ENCODE results near the gene DDX49.

DNA sequence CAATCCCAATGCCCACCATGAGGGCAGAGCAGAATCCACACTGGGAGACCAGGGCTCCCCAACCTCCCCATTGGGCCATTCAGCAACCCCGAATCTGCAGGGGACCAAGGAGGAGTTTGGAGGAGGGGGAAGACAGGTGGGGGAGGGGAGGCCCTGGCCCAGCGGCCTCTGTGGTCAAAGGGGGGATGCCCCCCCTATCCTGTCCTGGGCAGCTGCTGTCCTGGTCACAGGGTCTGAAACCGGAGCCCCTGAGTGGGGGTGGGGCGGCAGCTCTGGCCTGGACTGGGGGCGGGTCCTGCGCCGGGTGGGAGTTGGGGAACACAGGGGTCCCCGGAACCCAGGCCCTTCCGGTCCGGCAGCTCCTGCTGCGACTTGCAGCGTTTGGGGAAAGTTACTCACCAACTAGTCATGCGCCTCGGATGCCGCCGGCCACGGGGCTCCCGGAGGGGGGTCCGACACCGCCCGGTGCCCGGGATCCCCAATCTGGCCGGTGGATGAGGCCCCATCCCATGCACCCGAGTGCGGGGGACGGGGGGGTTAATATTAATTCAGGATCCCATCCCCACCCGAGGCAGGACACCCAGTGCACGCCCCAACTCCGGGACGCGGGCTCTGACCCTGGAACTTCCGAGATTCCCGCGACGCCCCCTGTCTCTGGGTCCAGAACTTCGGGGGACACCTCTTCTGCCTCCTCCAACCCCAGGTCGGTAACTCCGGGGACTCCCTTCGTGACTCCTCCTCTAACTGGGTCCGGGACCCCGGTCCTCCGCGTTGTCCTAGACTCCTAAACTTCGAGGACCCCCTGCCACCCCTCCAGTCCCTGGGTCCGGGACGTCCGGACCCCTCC is 20.6 kb downstream of the DDX49 start:
- TF ChIP-seq RHOXF2B (CRISPR knock-in tag; conservative IDR thresholded peaks at IDR 0.05) (no peak), FOXK1 (CRISPR knock-in tag; IDR thresholded peaks at IDR 0.05; ENCODE audit: borderline replicate concordance) (no peak), NCOA6 (IDR thresholded peaks at IDR 0.05) (no peak), POLR2AphosphoS5 (IDR thresholded peaks at IDR 0.05; ENCODE audit: control insufficient read depth, insufficient read depth, low read depth, low read length) (no peak), TBL1XR1 (IDR thresholded peaks at IDR 0.05; ENCODE audit: low read length in 2 of 2) (no peak)
- TF ChIP-seq, protein P1, sequence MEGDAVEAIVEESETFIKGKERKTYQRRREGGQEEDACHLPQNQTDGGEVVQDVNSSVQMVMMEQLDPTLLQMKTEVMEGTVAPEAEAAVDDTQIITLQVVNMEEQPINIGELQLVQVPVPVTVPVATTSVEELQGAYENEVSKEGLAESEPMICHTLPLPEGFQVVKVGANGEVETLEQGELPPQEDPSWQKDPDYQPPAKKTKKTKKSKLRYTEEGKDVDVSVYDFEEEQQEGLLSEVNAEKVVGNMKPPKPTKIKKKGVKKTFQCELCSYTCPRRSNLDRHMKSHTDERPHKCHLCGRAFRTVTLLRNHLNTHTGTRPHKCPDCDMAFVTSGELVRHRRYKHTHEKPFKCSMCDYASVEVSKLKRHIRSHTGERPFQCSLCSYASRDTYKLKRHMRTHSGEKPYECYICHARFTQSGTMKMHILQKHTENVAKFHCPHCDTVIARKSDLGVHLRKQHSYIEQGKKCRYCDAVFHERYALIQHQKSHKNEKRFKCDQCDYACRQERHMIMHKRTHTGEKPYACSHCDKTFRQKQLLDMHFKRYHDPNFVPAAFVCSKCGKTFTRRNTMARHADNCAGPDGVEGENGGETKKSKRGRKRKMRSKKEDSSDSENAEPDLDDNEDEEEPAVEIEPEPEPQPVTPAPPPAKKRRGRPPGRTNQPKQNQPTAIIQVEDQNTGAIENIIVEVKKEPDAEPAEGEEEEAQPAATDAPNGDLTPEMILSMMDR (IDR thresholded peaks at IDR 0.05 in 2 of 3, conservative IDR thresholded peaks at IDR 0.05 in 1 of 3; ENCODE audit: insufficient read depth in 2 of 3, low read depth in 1 of 3, low read length in 3 of 3) = no peak

Data from K562 (cell line).